Testis (tissue), 2 donors: ENCODE results near the gene EYA2.
"Not testable (repeated sequence)": the region's sequence is repeated elsewhere in the genome, so short reads cannot be mapped to it uniquely, and the experiment has no call there.

Experiments used
- CTCF ChIP-seq, 3 experiments: fragments of 450-650 bp in 2 of 3; fragments of 200-600 bp in 1 of 3; sonication (generic) in 1 of 3; IDR thresholded peaks; one replicate each; pipeline ENCODE4 v1.5.1; 2016 to 2019; ENCODE audit warnings: antibody characterized with exemption in 3 of 3, mild to moderate bottlenecking in 2 of 3, moderate library complexity in 1 of 3
- POLR2A ChIP-seq: fragments of 450-650 bp; IDR thresholded peaks from one replicate; pipeline ENCODE4 v1.6.1; 2017; ENCODE audit warnings: antibody characterized with exemption, mild to moderate bottlenecking, moderate library complexity

GRCh38 chr20:46932439-46932838 is 37.8 kb downstream of the EYA2 start:
- not testable (repeated sequence) for TF ChIP-seq CTCF (IDR thresholded peaks at IDR 0.05); POLR2A
